Measurements from ENCODE around the gene PCGF5.

Gene PCGF5

GRCh38 chr10:91220954-91221675 is 652 bp downstream of the PCGF5 start:
- peaks cover 48% of the 10 kb centered on the region for H3K79me2 ChIP-seq (ENCODE audit: control insufficient read depth, low read length)
- H3K9me2 ChIP-seq (replicated peaks; ENCODE audit: control insufficient read depth, low read length): no peaks in the 10 kb centered on the region
- H3K4me2 ChIP-seq (ENCODE audit: low read length): peak overlapping the region; percentile 90
- H3K9me3 ChIP-seq (ENCODE audit: control insufficient read depth, insufficient read depth, low read length): no peaks in the 10 kb centered on the region
- peaks cover 25% of the 10 kb centered on the region for H3K4me1 ChIP-seq (ENCODE audit: control insufficient read depth, low read length)
- no peaks in the 10 kb centered on the region for H3K27me3 ChIP-seq (ENCODE audit: control insufficient read depth, low read length)
- no peak for TF ChIP-seq EZH2phosphoT487 (IDR thresholded peaks at IDR 0.05; ENCODE audit: borderline replicate concordance, low read length)
- peak; percentile 3 for TF ChIP-seq CTCF (IDR thresholded peaks at IDR 0.05; ENCODE audit: low read depth, low read length, poor library complexity, severe bottlenecking)
- peak overlapping the region; percentile 89 for H3K4me3 ChIP-seq (ENCODE audit: low read length)
- H3K27ac ChIP-seq (ENCODE audit: low read depth, low read length): no peak overlapping the region
- peaks cover 24% of the 10 kb centered on the region for H3K36me3 ChIP-seq (ENCODE audit: control insufficient read depth, low read length)
- H4K20me1 ChIP-seq (ENCODE audit: control insufficient read depth, insufficient read depth, low read depth, low read length): peaks cover 15% of the 10 kb centered on the region
- peaks cover 9% of the 10 kb centered on the region; the same call in 1 of the 2 replicates for H3F3A ChIP-seq (ENCODE audit: control insufficient read depth, insufficient read depth)

DNA sequence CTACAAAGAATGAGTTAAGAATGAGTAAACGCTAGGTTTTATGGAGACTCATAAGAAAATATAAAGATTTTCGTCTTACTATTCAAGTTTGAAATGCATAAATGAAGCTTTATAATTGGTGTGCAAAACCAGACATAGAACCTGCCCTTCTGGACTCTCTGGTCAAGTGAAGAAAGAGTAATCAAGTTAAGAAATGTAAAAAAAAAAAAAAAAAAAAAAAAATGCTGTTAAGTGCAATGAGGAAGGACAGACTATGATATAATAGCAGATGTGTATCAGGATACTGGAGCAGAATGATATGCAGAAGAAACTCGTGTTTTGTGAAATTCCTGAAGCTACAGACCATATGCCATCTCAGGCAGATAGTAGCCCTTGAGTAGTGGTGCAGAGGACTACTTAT is 5.6 kb downstream of the PCGF5 start:
- Histone ChIP-seq H3K4me1 (ENCODE audit: control insufficient read depth, low read length) (peaks cover 12% of the 10 kb centered on the region), H3K27me3 (ENCODE audit: control insufficient read depth, low read length) (no peaks in the 10 kb centered on the region), H3K36me3 (ENCODE audit: control insufficient read depth, low read length) (peaks cover 34% of the 10 kb centered on the region), H3K4me3 (ENCODE audit: low read length) (no peak overlapping the region), H3K9me2 (replicated peaks; ENCODE audit: control insufficient read depth, low read length) (peaks cover 3% of the 10 kb centered on the region; the same call in 1 of the 2 replicates), H3K9me3 (ENCODE audit: control insufficient read depth, insufficient read depth, low read length) (no peaks in the 10 kb centered on the region), H3K4me2 (ENCODE audit: low read length) (no peak overlapping the region), H3K79me2 (ENCODE audit: control insufficient read depth, low read length) (peaks cover 30% of the 10 kb centered on the region), H4K20me1 (ENCODE audit: control insufficient read depth, insufficient read depth, low read depth, low read length) (peaks cover 13% of the 10 kb centered on the region; the same call in 1 of the 2 replicates), H3K27ac (ENCODE audit: low read depth, low read length) (no peak overlapping the region), H3F3A (ENCODE audit: control insufficient read depth, insufficient read depth) (no peaks in the 10 kb centered on the region)
- TF ChIP-seq EZH2phosphoT487 (IDR thresholded peaks at IDR 0.05; ENCODE audit: borderline replicate concordance, low read length) (no peak), CTCF (IDR thresholded peaks at IDR 0.05; ENCODE audit: low read depth, low read length, poor library complexity, severe bottlenecking) (no peak)

- Histone ChIP-seq H3K27ac (ENCODE audit: low read depth, low read length) (no peak overlapping the region), H3K4me2 (ENCODE audit: low read length) (no peak overlapping the region)
- TF ChIP-seq EZH2phosphoT487 (IDR thresholded peaks at IDR 0.05; ENCODE audit: borderline replicate concordance, low read length) (no peak), CTCF (IDR thresholded peaks at IDR 0.05; ENCODE audit: low read depth, low read length, poor library complexity, severe bottlenecking) (no peak)
Measured at GRCh38 chr10:91227576-91227975, 7.1 kb downstream of the PCGF5 start.

More at GRCh38 chr10:91227576-91227975, 7.1 kb downstream of the PCGF5 start:
- Histone ChIP-seq H3K4me3 (ENCODE audit: low read length) (no peak overlapping the region), H3K9me3 (ENCODE audit: control insufficient read depth, insufficient read depth, low read length) (no peaks in the 10 kb centered on the region), H3K79me2 (ENCODE audit: control insufficient read depth, low read length) (peaks cover 15% of the 10 kb centered on the region), H3K9me2 (replicated peaks; ENCODE audit: control insufficient read depth, low read length) (peaks cover 3% of the 10 kb centered on the region; the same call in 1 of the 2 replicates), H3K36me3 (ENCODE audit: control insufficient read depth, low read length) (peaks cover 30% of the 10 kb centered on the region), H3K4me1 (ENCODE audit: control insufficient read depth, low read length) (no peaks in the 10 kb centered on the region), H3K27me3 (ENCODE audit: control insufficient read depth, low read length) (no peaks in the 10 kb centered on the region), H3F3A (ENCODE audit: control insufficient read depth, insufficient read depth) (no peaks in the 10 kb centered on the region), H4K20me1 (ENCODE audit: control insufficient read depth, insufficient read depth, low read depth, low read length) (no peaks in the 10 kb centered on the region)

Data from DOHH2 (cell line).